ENCODE results near the gene CALM3.

DNA sequence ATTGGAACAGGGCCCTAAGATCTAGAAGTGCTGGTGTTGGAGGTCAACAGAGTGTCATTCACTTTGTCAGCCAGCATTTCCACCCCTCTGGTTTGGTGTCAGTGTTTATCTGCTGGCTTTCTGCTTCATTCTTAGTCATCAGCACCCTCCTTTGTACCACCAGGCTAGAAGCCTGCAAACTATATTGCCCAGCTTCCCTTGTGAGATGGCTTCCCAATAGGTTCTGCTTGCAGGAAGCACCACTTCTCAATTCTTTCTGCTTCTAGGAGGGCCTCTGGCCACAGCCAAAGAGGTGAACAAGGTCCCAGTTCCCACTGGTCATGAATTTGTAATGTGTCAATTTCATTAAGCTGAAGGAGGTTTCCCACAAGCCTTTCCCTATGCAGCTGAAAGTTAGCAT lies 36.4 kb upstream of the CALM3 start:
- no peak for TF ChIP-seq POLR2A (IDR thresholded peaks at IDR 0.05)
- TF ChIP-seq, protein P1, sequence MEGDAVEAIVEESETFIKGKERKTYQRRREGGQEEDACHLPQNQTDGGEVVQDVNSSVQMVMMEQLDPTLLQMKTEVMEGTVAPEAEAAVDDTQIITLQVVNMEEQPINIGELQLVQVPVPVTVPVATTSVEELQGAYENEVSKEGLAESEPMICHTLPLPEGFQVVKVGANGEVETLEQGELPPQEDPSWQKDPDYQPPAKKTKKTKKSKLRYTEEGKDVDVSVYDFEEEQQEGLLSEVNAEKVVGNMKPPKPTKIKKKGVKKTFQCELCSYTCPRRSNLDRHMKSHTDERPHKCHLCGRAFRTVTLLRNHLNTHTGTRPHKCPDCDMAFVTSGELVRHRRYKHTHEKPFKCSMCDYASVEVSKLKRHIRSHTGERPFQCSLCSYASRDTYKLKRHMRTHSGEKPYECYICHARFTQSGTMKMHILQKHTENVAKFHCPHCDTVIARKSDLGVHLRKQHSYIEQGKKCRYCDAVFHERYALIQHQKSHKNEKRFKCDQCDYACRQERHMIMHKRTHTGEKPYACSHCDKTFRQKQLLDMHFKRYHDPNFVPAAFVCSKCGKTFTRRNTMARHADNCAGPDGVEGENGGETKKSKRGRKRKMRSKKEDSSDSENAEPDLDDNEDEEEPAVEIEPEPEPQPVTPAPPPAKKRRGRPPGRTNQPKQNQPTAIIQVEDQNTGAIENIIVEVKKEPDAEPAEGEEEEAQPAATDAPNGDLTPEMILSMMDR (IDR thresholded peaks at IDR 0.05): no peak
